NT2/D1 (cell line): ENCODE results near the gene PROM1.

Experiments used
- SUZ12 ChIP-seq: IDR thresholded peaks from 2 replicates; pipeline ENCODE4 v1.6.1; 2011; ENCODE audit not compliant: insufficient read length, insufficient read depth; ENCODE audit errors: extremely low read depth
- ZNF274 ChIP-seq: IDR thresholded peaks from 2 replicates; pipeline ENCODE4 v1.6.1; 2011; ENCODE audit warnings: mild to moderate bottlenecking, low read depth, low read length

- TF ChIP-seq ZNF274, result no peak
- no peak for TF ChIP-seq SUZ12
Measured at GRCh38 chr4:16070203-16070602, 13.6 kb downstream of the PROM1 start.
